ENCODE measurements around the gene DCDC1.

GRCh38 chr11:31325160-31325559, 44.4 kb downstream of the DCDC1 start:
- TF ChIP-seq CTCF (IDR thresholded peaks at IDR 0.05) (no peak), EP300 (IDR thresholded peaks at IDR 0.05; ENCODE audit: low read depth) (no peak)
